ENCODE data around the gene DDX59. TPM values are rescaled to one million over a fixed set of nuclear protein-coding genes. Genes with fewer than 3 reads are reported as not detected.

DDX59 gene
- total and polyA plus RNA-seq, 9 of the 15 experiments (the other 6 are each of a cell fraction or from before 2014, with no cell fraction given) = 8.3 to 30.4 (median 19.8) TPM

DNA sequence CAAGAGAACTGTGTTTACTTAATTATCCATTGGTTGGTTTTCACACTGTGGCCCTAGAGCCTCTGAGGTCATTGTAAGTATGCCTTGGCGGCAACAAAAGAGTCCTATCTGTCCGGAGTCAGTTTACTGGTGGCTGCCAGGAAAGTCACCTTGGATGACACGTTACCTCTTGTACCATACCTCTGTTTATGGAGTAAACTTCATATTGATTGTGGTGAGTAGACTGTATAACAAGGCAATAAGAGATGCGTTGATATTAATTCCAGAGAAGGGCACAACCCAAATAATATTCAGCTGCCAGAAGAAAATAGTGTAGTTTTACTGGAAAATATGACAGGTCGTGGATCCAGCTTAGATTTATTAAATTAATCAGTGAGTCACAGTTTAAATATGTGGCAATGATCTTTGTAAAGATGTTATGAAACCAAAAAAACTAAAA, 28.7 kb downstream of the DDX59 start (continued):
- no peak for TF ChIP-seq PBX2 (CRISPR knock-in tag; IDR thresholded peaks at IDR 0.05; ENCODE audit: low read depth)
- TF ChIP-seq PBX2 (tag; conservative IDR thresholded peaks at IDR 0.05; ENCODE audit: low read depth) = peak; percentile 25; the same call in 1 of the 2 replicates
- TF ChIP-seq, protein P1, sequence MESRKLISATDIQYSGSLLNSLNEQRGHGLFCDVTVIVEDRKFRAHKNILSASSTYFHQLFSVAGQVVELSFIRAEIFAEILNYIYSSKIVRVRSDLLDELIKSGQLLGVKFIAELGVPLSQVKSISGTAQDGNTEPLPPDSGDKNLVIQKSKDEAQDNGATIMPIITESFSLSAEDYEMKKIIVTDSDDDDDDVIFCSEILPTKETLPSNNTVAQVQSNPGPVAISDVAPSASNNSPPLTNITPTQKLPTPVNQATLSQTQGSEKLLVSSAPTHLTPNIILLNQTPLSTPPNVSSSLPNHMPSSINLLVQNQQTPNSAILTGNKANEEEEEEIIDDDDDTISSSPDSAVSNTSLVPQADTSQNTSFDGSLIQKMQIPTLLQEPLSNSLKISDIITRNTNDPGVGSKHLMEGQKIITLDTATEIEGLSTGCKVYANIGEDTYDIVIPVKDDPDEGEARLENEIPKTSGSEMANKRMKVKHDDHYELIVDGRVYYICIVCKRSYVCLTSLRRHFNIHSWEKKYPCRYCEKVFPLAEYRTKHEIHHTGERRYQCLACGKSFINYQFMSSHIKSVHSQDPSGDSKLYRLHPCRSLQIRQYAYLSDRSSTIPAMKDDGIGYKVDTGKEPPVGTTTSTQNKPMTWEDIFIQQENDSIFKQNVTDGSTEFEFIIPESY (CRISPR knock-in tag; IDR thresholded peaks at IDR 0.05) = no peak
- TF ChIP-seq ZMIZ1 (IDR thresholded peaks at IDR 0.05; ENCODE audit: low read depth in 2 of 2, low read length in 2 of 2) = 0 out of 4 replicates have a peak, but pooled peaks of 1 of the 2 experiments have one; percentile 37
- TF ChIP-seq EP400 (IDR thresholded peaks at IDR 0.05) = 0 out of 2 replicates have a peak, but pooled peaks have one; percentile 7
- TF ChIP-seq FOXA3 (CRISPR knock-in tag; conservative IDR thresholded peaks at IDR 0.05 in 1 of 2, IDR thresholded peaks at IDR 0.05 in 1 of 2) = 0 out of 4 replicates have a peak, but pooled peaks of 1 of the 2 experiments have one; percentile 25
- peak; percentile 48 for TF ChIP-seq TAF9B (IDR thresholded peaks at IDR 0.05; ENCODE audit: partially characterized antibody)
- peak; percentile 57; the same call in 1 of the 2 replicates for TF ChIP-seq MTA3 (IDR thresholded peaks at IDR 0.05; ENCODE audit: borderline replicate concordance)
- no peak for TF ChIP-seq ZNF217 (CRISPR knock-in tag; IDR thresholded peaks at IDR 0.05)
- TF ChIP-seq CREM (IDR thresholded peaks at IDR 0.05; ENCODE audit: low read depth) = peak; percentile 43; the same call in 1 of the 2 replicates
- peak; percentile 62 for TF ChIP-seq KDM5B (IDR thresholded peaks at IDR 0.05; ENCODE audit: insufficient replicate concordance, low read depth, low read length)
- TF ChIP-seq PML (IDR thresholded peaks at IDR 0.05; ENCODE audit: low read length) = peak; percentile 59
- TF ChIP-seq MEIS2 (IDR thresholded peaks at IDR 0.05; ENCODE audit: partially characterized antibody) = no peak
- TF ChIP-seq KLF10 (CRISPR knock-in tag; IDR thresholded peaks at IDR 0.05) = no peak
- peak; percentile 76 for TF ChIP-seq POLR2A (conservative IDR thresholded peaks at IDR 0.05)
- TF ChIP-seq POLR2AphosphoS5 (IDR thresholded peaks at IDR 0.05; ENCODE audit: control insufficient read depth, insufficient read depth, low read depth, low read length) = peak; percentile 89
- TF ChIP-seq E2F3 (CRISPR knock-in tag; IDR thresholded peaks at IDR 0.05) = no peak
- peak; percentile 55 to 79 for TF ChIP-seq FOXK2 (conservative IDR thresholded peaks at IDR 0.05 in 1 of 2, IDR thresholded peaks at IDR 0.05 in 1 of 2; ENCODE audit: low read depth in 2 of 2)

All from K562 (cell line).